GM12875 (cell line): ENCODE measurements around the gene ERC2.

Experiments used
- H3K4me3 ChIP-seq: one replicate; pipeline ENCODE4 v1.5.1; 2011; ENCODE audit warnings: low read depth, low read length, control low read depth
- TF ChIP-seq, protein P1 (sequence below): IDR thresholded peaks from 2 replicates; pipeline ENCODE4 v1.5.1; 2011; ENCODE audit warnings: low read depth, mild to moderate bottlenecking, control low read depth, inconsistent platforms, low read length, moderate library complexity, borderline replicate concordance; ENCODE audit not compliant: insufficient read depth

ERC2 gene

DNA sequence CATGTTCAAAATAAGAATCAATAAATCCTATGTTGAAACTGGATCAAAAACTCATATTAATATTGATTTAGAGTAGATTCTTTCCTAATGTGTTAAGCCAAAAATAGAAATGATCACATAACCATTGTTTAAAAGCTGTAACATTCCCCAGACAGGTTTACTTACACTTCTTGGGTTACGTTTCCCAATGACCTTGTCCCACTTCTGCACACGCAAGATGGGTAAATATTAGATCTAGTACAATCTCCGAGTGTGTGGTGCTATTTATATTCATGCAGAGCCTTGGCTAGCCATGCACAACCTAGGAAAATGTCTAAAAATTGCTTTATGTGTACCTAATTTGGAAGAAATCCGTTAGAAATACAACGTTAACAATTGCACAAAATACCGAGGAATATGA, 39.6 kb downstream of the ERC2 start:
- TF ChIP-seq, protein P1, sequence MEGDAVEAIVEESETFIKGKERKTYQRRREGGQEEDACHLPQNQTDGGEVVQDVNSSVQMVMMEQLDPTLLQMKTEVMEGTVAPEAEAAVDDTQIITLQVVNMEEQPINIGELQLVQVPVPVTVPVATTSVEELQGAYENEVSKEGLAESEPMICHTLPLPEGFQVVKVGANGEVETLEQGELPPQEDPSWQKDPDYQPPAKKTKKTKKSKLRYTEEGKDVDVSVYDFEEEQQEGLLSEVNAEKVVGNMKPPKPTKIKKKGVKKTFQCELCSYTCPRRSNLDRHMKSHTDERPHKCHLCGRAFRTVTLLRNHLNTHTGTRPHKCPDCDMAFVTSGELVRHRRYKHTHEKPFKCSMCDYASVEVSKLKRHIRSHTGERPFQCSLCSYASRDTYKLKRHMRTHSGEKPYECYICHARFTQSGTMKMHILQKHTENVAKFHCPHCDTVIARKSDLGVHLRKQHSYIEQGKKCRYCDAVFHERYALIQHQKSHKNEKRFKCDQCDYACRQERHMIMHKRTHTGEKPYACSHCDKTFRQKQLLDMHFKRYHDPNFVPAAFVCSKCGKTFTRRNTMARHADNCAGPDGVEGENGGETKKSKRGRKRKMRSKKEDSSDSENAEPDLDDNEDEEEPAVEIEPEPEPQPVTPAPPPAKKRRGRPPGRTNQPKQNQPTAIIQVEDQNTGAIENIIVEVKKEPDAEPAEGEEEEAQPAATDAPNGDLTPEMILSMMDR: no peak
- H3K4me3 ChIP-seq: no peak overlapping the region

DNA sequence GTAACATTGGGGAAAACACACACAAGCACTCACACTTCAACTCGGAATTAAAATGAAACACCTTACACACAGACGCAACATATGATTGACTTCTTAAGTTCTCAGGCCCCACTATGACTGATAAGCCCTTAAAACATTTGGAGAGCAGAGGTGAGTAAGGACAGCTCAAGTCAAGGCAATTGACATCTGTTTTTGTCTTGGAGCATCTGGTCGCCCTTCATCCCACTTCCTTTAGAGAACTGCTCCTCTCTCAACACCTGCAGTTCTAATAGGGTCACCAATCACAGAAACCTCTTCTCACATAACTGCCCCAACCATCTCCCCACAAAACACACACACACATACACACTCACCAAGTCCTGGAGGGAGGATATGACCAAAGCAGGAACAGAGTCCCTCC, 43.4 kb downstream of the ERC2 start:
- H3K4me3 ChIP-seq: no peak overlapping the region
- TF ChIP-seq, protein P1: no peak

DNA sequence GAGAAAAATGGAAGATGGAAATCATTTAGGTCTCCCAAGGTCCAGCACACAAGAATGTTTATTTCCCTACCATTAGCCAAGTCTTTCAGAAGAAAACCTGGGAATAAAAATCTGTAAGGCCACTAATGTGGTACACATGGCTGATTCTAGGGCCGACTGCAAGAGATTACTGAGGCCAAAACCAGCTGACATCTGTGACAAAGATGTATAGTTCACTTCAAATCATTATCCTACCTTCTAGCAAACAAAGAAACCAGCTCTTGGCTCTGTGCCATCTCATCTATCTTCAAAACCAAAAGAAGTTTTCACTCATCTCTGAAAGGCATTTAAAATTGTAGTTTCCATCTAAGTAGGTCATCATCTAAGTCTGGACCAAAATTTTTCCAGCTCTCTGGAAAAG, 43.9 kb downstream of the ERC2 start:
- no peak overlapping the region for H3K4me3 ChIP-seq
- TF ChIP-seq, protein P1: no peak

DNA sequence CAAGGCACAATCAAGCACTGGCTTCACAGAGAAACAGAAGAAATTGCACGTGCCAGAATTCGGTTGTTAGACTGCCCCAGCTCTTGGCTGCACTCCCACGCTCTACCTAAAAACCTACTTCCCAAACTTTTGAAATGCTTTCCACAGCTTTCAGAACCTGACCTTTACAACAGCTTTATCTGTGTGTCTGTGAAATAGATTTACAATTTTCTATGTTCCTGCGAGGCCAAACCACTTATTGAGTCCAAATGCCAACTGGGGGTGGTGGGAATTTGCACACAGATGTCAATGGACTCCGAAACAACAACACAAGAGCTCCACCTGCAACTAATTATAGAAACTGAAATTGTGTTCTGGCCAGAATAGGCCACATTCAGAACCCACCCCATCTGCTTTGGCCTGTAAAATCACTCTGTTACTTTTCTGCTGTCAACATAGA, 44.6 kb downstream of the ERC2 start:
- H3K4me3 ChIP-seq: no peak overlapping the region
- TF ChIP-seq, protein P1: no peak

DNA sequence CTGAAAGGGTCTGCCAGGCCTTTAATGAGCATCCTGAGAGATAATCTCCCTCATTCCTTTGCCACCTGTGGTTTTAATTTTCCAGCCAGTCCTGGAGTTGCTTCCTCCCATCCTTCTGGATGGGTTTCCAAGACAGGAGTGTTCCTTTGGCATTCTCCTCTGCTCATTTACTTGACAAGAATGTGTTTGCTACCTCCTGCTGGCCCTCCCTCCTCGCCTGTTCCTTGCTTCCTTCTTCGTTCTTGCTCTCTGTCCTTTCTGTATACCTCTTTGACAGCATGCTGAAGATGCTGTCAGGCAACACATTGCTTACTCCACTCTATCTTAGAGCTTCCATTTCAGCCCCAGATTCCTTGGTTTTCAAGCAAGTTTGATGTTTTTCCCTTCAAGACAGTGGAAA, 46.0 kb downstream of the ERC2 start:
- TF ChIP-seq, protein P1: no peak
- H3K4me3 ChIP-seq: no peak overlapping the region

DNA sequence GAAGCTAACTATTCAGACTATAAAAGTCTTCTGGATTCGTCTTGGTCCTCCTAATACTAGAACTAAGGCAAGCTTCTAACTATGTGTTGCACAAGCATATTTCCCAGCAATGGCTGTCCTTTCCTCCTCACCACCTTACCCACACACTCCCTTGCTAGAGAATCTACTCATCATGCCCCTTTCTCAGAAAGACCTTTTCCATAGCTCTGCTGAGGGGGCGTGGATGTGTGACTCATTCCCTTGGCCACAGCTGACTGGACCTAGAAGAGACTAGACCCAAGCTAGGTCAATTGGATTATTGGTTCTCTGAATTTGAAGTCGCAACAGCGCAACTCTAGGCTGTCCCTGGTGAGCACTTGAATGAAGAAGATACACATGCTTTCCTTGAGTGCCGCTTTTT, 47.1 kb downstream of the ERC2 start:
- H3K4me3 ChIP-seq: no peak overlapping the region
- TF ChIP-seq, protein P1: no peak

DNA sequence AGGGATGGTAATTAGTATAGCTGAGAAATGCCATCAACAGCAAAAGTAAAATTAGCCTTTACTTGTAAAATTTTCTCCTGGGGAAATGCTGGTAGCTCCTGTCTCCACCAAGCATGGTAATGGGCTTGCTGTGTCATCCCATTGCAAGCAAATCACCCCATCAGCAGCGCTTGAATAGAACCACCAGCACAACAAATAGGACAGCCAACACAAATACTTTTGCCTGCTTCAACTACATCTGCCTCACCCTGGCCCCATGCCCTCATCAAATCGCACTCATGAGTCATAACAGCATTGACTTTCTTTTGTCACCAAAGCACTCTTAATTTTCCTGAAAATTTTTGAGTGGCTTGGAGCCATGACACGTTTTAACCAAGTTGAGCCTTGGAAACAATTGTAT, 52.6 kb downstream of the ERC2 start:
- H3K4me3 ChIP-seq: no peak overlapping the region
- TF ChIP-seq, protein P1: no peak
